HepG2 (cell line): Measurements from ENCODE around the gene ZCCHC3. TPM values are rescaled to one million over a fixed set of nuclear protein-coding genes. Genes with fewer than 3 reads are reported as not detected.
A peak's percentile ranks its signal among the peaks of the same experiment; 100 is the strongest.

Experiments used
- CCDC6 ChIP-seq: sonication (generic); formaldehyde crosslinking; IDR thresholded peaks from 2 replicates; pipeline ENCODE4 v1.8.1; 2022; ENCODE audit warnings: mild to moderate bottlenecking, missing genetic modification reagents, moderate library complexity
- DZIP1 ChIP-seq: sonication (generic); formaldehyde crosslinking; IDR thresholded peaks from 2 replicates; pipeline ENCODE4 v1.5.0; 2020; ENCODE audit warnings: mild to moderate bottlenecking, missing genetic modification reagents
- EEA1 ChIP-seq: sonication (generic); formaldehyde crosslinking; IDR thresholded peaks from 2 replicates; pipeline ENCODE4 v1.5.1; 2020; ENCODE audit warnings: mild to moderate bottlenecking, missing genetic modification reagents, borderline replicate concordance
- GTF3A ChIP-seq: sonication (generic); formaldehyde crosslinking; conservative IDR thresholded peaks from 2 replicates; pipeline ENCODE4 v1.4.0; 2020; ENCODE audit warnings: mild to moderate bottlenecking, missing genetic modification reagents
- HNRNPLL ChIP-seq: fragments of 200-400 bp; formaldehyde crosslinking; IDR thresholded peaks from 2 replicates; pipeline ENCODE4 v1.6.1; 2017; ENCODE audit warnings: mild to moderate bottlenecking, low read depth, low read length; ENCODE audit not compliant: poor library complexity, severe bottlenecking
- KLF13 ChIP-seq: sonication (generic); formaldehyde crosslinking; IDR thresholded peaks from 2 replicates; pipeline ENCODE4 v1.4.0; 2020; ENCODE audit warnings: mild to moderate bottlenecking, missing genetic modification reagents
- KMT2A ChIP-seq: sonication (generic); formaldehyde crosslinking; IDR thresholded peaks from 2 replicates; pipeline ENCODE4 v1.4.0; 2020; ENCODE audit warnings: missing genetic modification reagents
- NBN ChIP-seq: fragments of 450-650 bp; conservative IDR thresholded peaks from 2 replicates; pipeline ENCODE4 v1.6.1; 2017
- NCOA5 ChIP-seq: sonication (generic); formaldehyde crosslinking; IDR thresholded peaks from 2 replicates; pipeline ENCODE4 v1.4.0; 2020; ENCODE audit warnings: missing genetic modification reagents
- THRA ChIP-seq: sonication (generic); formaldehyde crosslinking; IDR thresholded peaks from 2 replicates; pipeline ENCODE4 v1.4.0; 2020; ENCODE audit warnings: missing genetic modification reagents, borderline replicate concordance
- ZBTB21 ChIP-seq: sonication (generic); formaldehyde crosslinking; IDR thresholded peaks from 2 replicates; pipeline ENCODE4 v1.4.0; 2020; ENCODE audit warnings: missing genetic modification reagents
- ZBTB26 ChIP-seq: IDR thresholded peaks from 2 replicates; pipeline ENCODE4 v1.6.1; 2016; ENCODE audit warnings: missing compliant biosample characterization, missing genetic modification reagents, borderline replicate concordance
- ZBTB42 ChIP-seq: sonication (generic); formaldehyde crosslinking; IDR thresholded peaks from 2 replicates; pipeline ENCODE4 v1.5.0; 2020; ENCODE audit warnings: mild to moderate bottlenecking, missing genetic modification reagents
- ZNF225 ChIP-seq: sonication (generic); formaldehyde crosslinking; IDR thresholded peaks from 2 replicates; pipeline ENCODE4 v1.4.0; 2020; ENCODE audit warnings: mild to moderate bottlenecking, missing genetic modification reagents
- ZNF333 ChIP-seq: sonication (generic); formaldehyde crosslinking; IDR thresholded peaks from 2 replicates; pipeline ENCODE4 v1.4.0; 2020; ENCODE audit warnings: mild to moderate bottlenecking, missing genetic modification reagents, borderline replicate concordance
- ZNF644 ChIP-seq: IDR thresholded peaks from 2 replicates; pipeline ENCODE4 v1.6.1; 2016; ENCODE audit warnings: low read depth
- ZSCAN12 ChIP-seq: sonication (generic); formaldehyde crosslinking; IDR thresholded peaks from 2 replicates; pipeline ENCODE4 v1.9.0; 2021; ENCODE audit warnings: mild to moderate bottlenecking, missing genetic modification reagents
- ZSCAN22 ChIP-seq: sonication (generic); formaldehyde crosslinking; IDR thresholded peaks from 2 replicates; pipeline ENCODE4 v1.4.0; 2020; ENCODE audit warnings: mild to moderate bottlenecking, missing genetic modification reagents
- polyA plus RNA-seq, 8 experiments: library from polyadenylated mRNA; depleted of rRNA in 3 of 8; stranded (reverse) in 7 of 8; unstranded in 1 of 8; fragments of >200 nt; fragmentation: Illumina TruSeq in 4 of 8; extraction: Trizol in 4 of 8; gene quantifications; 2 replicates each; pipeline versions ENCODE4 v1.2.1 to v1.2.3, GENCODE V29; 2011 to 2016; ENCODE audit warnings: low read depth in 4 of 8, missing spikeins in 1 of 8, mixed read lengths in 1 of 8; ENCODE audit not compliant: insufficient read depth in 1 of 8
- total RNA-seq, 5 experiments: library from RNA; depleted of rRNA; stranded (reverse); fragments of >200 nt; fragmentation: Illumina TruSeq; extraction: Trizol; gene quantifications; 2 replicates each; pipeline ENCODE4 v1.2.3, GENCODE V29; 2016; ENCODE audit warnings: low read depth in 1 of 5
- TF ChIP-seq, protein P1 (sequence below): sonication (generic); formaldehyde crosslinking; IDR thresholded peaks from 2 replicates; pipeline ENCODE4 v1.8.1; 2022; ENCODE audit warnings: mild to moderate bottlenecking, missing genetic modification reagents
- TF ChIP-seq, protein P2 (sequence below): sonication (generic); formaldehyde crosslinking; IDR thresholded peaks from 2 replicates; pipeline ENCODE4 v1.9.0; 2022; ENCODE audit warnings: missing genetic modification reagents, mild to moderate bottlenecking, borderline replicate concordance

Gene ZCCHC3
- total and polyA plus RNA-seq, 2 of the 13 experiments (the other 11 are each of a cell fraction or from before 2014, with no cell fraction given) = 46.6 to 63.0 TPM

DNA sequence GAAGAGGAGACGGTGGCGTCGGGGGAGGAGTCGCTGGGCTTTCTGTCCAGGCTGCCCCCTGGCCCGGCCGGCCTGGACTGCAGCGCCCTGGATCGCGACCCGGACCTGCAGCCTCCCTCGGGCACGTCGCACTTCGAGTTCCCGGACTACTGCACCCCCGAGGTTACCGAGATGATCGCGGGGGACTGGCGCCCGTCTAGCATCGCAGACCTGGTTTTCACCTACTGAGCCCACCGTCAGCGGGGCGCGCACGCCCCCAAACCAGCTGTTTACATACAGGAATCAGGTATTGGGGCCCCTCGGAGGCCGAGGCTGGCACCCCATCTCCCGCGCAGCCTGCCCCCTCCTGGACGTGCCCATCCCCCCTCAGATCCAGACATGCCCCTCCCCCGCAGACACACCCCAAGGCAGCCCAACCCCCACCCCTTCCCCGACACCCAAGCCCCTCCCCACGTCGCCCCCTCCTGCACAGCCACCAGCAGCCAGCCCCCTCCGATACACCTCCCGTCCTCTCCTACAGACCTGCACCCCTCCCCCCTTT lies 29.3 kb downstream of the ZCCHC3 start (continued):
- TF ChIP-seq ZBTB42 (CRISPR knock-in tag) = peak; percentile 91; the same call in 1 of the 2 replicates
- TF ChIP-seq NCOA5 (CRISPR knock-in tag) = no peak
- TF ChIP-seq ZNF644 (CRISPR knock-in tag) = no peak
- TF ChIP-seq CCDC6 (CRISPR knock-in tag) = no peak
- TF ChIP-seq ZSCAN22 = no peak
- peak; percentile 74 for TF ChIP-seq THRA (CRISPR knock-in tag)
- no peak for TF ChIP-seq EEA1
- TF ChIP-seq ZSCAN12 (CRISPR knock-in tag) = no peak
- 0 out of 2 replicates have a peak, but pooled peaks have one; percentile 27 for TF ChIP-seq ZBTB21 (CRISPR knock-in tag)
- peak; percentile 75 for TF ChIP-seq KMT2A (CRISPR knock-in tag)
- TF ChIP-seq, protein P1, sequence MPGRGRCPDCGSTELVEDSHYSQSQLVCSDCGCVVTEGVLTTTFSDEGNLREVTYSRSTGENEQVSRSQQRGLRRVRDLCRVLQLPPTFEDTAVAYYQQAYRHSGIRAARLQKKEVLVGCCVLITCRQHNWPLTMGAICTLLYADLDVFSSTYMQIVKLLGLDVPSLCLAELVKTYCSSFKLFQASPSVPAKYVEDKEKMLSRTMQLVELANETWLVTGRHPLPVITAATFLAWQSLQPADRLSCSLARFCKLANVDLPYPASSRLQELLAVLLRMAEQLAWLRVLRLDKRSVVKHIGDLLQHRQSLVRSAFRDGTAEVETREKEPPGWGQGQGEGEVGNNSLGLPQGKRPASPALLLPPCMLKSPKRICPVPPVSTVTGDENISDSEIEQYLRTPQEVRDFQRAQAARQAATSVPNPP = no peak
- no peak for TF ChIP-seq HNRNPLL
- TF ChIP-seq ZNF333 (CRISPR knock-in tag) = no peak
- peak; percentile 33; the same call in 1 of the 2 replicates for TF ChIP-seq DZIP1 (CRISPR knock-in tag)
- TF ChIP-seq GTF3A (CRISPR knock-in tag) = no peak
- TF ChIP-seq NBN = no peak
- peak; percentile 39; the same call in 1 of the 2 replicates for TF ChIP-seq ZNF225
- peak; percentile 69 for TF ChIP-seq ZBTB26 (CRISPR knock-in tag)
- TF ChIP-seq, protein P2, sequence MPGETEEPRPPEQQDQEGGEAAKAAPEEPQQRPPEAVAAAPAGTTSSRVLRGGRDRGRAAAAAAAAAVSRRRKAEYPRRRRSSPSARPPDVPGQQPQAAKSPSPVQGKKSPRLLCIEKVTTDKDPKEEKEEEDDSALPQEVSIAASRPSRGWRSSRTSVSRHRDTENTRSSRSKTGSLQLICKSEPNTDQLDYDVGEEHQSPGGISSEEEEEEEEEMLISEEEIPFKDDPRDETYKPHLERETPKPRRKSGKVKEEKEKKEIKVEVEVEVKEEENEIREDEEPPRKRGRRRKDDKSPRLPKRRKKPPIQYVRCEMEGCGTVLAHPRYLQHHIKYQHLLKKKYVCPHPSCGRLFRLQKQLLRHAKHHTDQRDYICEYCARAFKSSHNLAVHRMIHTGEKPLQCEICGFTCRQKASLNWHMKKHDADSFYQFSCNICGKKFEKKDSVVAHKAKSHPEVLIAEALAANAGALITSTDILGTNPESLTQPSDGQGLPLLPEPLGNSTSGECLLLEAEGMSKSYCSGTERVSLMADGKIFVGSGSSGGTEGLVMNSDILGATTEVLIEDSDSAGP = no peak; the same call in 1 of the 2 replicates
- no peak for TF ChIP-seq KLF13 (CRISPR knock-in tag)
